Measurements from ENCODE around the gene SPNS3.

- TF ChIP-seq CTCF (IDR thresholded peaks at IDR 0.05) (no peak), POLR2AphosphoS5 (IDR thresholded peaks at IDR 0.05) (no peak), POLR2A (IDR thresholded peaks at IDR 0.05) (no peak)
These were observed 39.9 kb upstream of the SPNS3 start for GRCh38 chr17:4393806-4394205.
